Parathyroid adenoma (tissue), 2 donors: ENCODE results near the gene LYSMD2.

Experiments
- H2AFZ ChIP-seq: fragments of 300-600 bp; sonication (generic); one replicate; pipeline ENCODE4 v1.7.0; 2017; ENCODE audit warnings: antibody characterized with exemption, mild to moderate bottlenecking
- H3K27ac ChIP-seq: fragments of 300-600 bp; sonication (generic); one replicate; pipeline ENCODE4 v1.7.0; 2017
- H3K27me3 ChIP-seq: fragments of 300-600 bp; sonication (generic); one replicate; pipeline ENCODE4 v1.7.0; 2017; ENCODE audit warnings: low read length; ENCODE audit not compliant: control insufficient read depth, insufficient read depth
- H3K36me3 ChIP-seq: fragments of 300-600 bp; sonication (generic); one replicate; pipeline ENCODE4 v1.7.0; 2017; ENCODE audit warnings: low read length; ENCODE audit not compliant: control insufficient read depth, insufficient read depth
- H3K4me1 ChIP-seq: fragments of 300-600 bp; sonication (generic); one replicate; pipeline ENCODE4 v1.7.0; 2017; ENCODE audit warnings: control low read depth
- H3K4me2 ChIP-seq: fragments of 300-600 bp; sonication (generic); one replicate; pipeline ENCODE4 v1.7.0; 2017; ENCODE audit warnings: low read length
- H3K4me3 ChIP-seq: fragments of 300-600 bp; sonication (generic); one replicate; pipeline ENCODE4 v1.7.0; 2017; ENCODE audit warnings: low read depth, low read length
- H3K79me2 ChIP-seq: fragments of 300-600 bp; sonication (generic); one replicate; pipeline ENCODE4 v1.7.0; 2017; ENCODE audit warnings: control low read depth
- H3K9ac ChIP-seq: fragments of 300-600 bp; sonication (generic); one replicate; pipeline ENCODE4 v1.7.0; 2017; ENCODE audit warnings: mild to moderate bottlenecking
- H3K9me3 ChIP-seq: fragments of 300-600 bp; sonication (generic); one replicate; pipeline ENCODE4 v1.7.0; 2017; ENCODE audit warnings: low read length; ENCODE audit not compliant: control insufficient read depth
- TF ChIP-seq, protein P1 (sequence below): fragments of 300-600 bp; sonication (generic); IDR thresholded peaks from one replicate; pipeline ENCODE4 v1.7.0; 2017; ENCODE audit warnings: antibody characterized with exemption, mild to moderate bottlenecking
- donor health status: primary hyperparathyroidism.

Gene LYSMD2

DNA sequence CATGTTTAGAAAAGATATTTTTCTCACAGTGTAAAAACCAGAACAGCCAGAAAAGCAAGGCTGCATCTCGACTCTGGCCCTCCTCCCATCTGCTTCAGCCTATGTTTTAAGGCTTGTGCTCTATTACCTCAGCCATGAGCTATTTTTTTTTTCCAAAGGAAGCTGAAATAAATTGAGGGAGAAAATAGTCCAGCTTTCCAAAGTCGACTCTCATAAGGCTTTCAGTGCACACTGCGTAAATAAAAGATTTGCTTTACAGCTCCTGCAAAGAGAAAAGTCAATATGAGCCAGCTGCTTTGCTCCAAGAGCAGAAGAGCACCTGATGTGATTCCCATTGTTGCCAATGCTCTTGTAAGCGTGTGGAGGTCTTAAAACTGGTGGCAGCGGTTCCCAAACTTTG is 29.4 kb downstream of the LYSMD2 start:
- no peak overlapping the region for H3K4me3 ChIP-seq
- no peaks in the 10 kb centered on the region for H3K27me3 ChIP-seq
- no peak overlapping the region for H3K27ac ChIP-seq
- no peaks in the 10 kb centered on the region for H3K79me2 ChIP-seq
- H2AFZ ChIP-seq = no peak overlapping the region
- TF ChIP-seq, protein P1, sequence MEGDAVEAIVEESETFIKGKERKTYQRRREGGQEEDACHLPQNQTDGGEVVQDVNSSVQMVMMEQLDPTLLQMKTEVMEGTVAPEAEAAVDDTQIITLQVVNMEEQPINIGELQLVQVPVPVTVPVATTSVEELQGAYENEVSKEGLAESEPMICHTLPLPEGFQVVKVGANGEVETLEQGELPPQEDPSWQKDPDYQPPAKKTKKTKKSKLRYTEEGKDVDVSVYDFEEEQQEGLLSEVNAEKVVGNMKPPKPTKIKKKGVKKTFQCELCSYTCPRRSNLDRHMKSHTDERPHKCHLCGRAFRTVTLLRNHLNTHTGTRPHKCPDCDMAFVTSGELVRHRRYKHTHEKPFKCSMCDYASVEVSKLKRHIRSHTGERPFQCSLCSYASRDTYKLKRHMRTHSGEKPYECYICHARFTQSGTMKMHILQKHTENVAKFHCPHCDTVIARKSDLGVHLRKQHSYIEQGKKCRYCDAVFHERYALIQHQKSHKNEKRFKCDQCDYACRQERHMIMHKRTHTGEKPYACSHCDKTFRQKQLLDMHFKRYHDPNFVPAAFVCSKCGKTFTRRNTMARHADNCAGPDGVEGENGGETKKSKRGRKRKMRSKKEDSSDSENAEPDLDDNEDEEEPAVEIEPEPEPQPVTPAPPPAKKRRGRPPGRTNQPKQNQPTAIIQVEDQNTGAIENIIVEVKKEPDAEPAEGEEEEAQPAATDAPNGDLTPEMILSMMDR = no peak
- H3K36me3 ChIP-seq = no peaks in the 10 kb centered on the region
- H3K9me3 ChIP-seq = no peaks in the 10 kb centered on the region
- H3K9ac ChIP-seq = no peak overlapping the region
- H3K4me1 ChIP-seq = no peaks in the 10 kb centered on the region
- H3K4me2 ChIP-seq = no peak overlapping the region

DNA sequence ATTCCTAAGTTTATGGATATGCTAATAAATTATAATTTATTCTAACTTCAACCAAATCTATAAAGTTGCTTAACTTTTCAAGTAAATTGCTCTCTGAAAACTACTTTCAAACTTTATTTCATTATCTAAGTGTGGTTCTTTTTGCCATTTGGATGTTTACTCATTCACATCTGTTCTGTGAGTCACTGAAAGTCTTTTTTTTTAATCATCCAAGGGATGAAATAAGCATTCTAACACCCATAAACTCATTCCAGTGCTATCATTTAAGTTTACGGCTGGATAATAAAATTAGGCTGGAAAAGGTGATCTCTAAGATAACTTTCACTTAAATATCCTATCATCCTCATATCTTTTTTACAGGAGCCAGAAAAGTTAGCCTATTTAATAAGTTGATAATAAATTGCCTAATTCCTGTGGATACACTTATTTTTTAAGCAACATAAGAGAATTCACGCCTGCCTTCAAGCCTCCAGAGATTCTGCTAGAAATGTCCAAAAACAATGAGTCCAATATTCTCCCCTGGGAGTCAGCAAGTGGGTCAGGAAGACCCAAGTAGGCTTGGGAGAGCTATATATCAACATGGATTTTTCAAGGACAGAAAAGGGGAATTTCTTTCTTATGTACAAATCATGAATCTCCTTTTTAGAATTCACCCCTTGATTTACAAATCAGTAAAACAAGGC is 30.4 kb downstream of the LYSMD2 start:
- H3K4me2 ChIP-seq = no peak overlapping the region
- no peaks in the 10 kb centered on the region for H3K79me2 ChIP-seq
- H3K36me3 ChIP-seq = no peaks in the 10 kb centered on the region
- H3K4me1 ChIP-seq = no peaks in the 10 kb centered on the region
- H3K9ac ChIP-seq = no peak overlapping the region
- H3K27ac ChIP-seq = no peak overlapping the region
- TF ChIP-seq, protein P1 = no peak
- no peak overlapping the region for H3K4me3 ChIP-seq
- H2AFZ ChIP-seq = no peak overlapping the region
- no peaks in the 10 kb centered on the region for H3K9me3 ChIP-seq
- no peaks in the 10 kb centered on the region for H3K27me3 ChIP-seq

DNA sequence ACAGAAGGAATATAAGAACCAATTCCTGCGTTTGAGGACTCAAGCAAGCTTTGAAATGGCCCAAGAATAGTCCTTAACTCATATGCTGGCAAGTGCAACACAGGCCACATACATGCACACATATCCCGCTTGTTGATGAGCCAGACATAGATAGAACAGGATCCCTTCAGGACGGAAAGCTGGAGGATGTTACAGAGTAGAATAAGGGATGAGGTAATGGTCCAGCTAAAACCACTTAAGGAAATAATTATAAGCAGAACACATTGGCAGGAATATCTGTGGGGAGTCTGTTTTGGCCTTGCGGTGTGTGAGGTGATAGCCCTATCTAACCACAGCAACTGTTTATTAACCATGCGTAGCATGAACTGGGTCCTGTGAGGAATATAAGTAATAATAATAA is 31.2 kb downstream of the LYSMD2 start:
- no peaks in the 10 kb centered on the region for H3K27me3 ChIP-seq

DNA sequence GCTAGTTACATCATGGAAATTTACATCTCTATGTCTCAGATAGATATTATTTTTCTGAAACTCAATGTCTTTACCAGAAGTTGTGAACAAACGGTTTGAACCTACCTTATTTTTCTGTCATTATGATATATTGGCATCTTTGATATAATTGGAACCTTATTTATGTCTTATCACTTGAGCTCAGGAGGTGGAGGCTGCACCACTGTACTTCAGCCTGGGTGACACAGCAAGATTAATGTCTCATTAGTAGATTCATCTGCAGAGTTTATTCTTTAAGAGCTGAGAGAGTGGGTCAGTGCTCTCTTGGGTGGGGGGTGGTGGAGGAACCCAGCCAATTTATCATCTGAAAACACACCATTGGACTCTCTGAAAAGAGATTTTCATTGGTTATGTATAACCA is 34.7 kb downstream of the LYSMD2 start:
- H3K9ac ChIP-seq = no peak overlapping the region
- no peaks in the 10 kb centered on the region for H3K79me2 ChIP-seq
- TF ChIP-seq, protein P1 = no peak
- H3K36me3 ChIP-seq = no peaks in the 10 kb centered on the region
- H3K4me2 ChIP-seq = no peak overlapping the region
- H2AFZ ChIP-seq = no peak overlapping the region
- no peaks in the 10 kb centered on the region for H3K4me1 ChIP-seq
- H3K27me3 ChIP-seq = no peaks in the 10 kb centered on the region
- no peaks in the 10 kb centered on the region for H3K9me3 ChIP-seq
- H3K4me3 ChIP-seq = no peak overlapping the region
- H3K27ac ChIP-seq = no peak overlapping the region

More for the DNA sequence above, 31.2 kb downstream of the LYSMD2 start:
- Histone ChIP-seq H3K4me1 (no peaks in the 10 kb centered on the region), H3K9me3 (no peaks in the 10 kb centered on the region), H3K9ac (no peak overlapping the region), H3K36me3 (no peaks in the 10 kb centered on the region), H2AFZ (no peak overlapping the region), H3K79me2 (no peaks in the 10 kb centered on the region), H3K4me2 (no peak overlapping the region), H3K27ac (no peak overlapping the region), H3K4me3 (no peak overlapping the region)
- TF ChIP-seq, protein P1 = no peak

DNA sequence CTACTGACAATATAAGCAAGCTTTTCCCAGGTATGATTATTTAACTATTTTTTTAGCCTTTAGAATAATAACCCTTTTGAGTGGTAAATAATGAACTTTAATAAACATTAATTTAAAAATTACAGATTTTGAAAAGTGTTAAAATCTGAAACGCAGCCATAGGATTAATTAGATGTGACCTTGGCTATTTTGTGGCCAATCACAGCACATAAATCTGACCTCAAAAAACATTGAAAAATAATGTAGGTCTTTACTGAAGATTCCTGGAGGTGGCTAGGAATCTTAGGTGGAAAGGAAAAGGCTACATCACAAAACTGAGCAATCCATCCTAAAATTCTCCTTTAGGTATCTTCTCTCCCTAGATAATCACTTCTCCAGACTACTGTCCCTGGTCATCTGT is 38.1 kb downstream of the LYSMD2 start:
- H3K4me1 ChIP-seq = no peaks in the 10 kb centered on the region
- H3K27me3 ChIP-seq = no peaks in the 10 kb centered on the region
- no peak overlapping the region for H3K4me2 ChIP-seq
- H3K9me3 ChIP-seq = no peaks in the 10 kb centered on the region
- H3K27ac ChIP-seq = no peak overlapping the region
- no peak overlapping the region for H2AFZ ChIP-seq
- TF ChIP-seq, protein P1 = no peak
- no peaks in the 10 kb centered on the region for H3K79me2 ChIP-seq
- H3K9ac ChIP-seq = no peak overlapping the region
- no peak overlapping the region for H3K4me3 ChIP-seq
- H3K36me3 ChIP-seq = no peaks in the 10 kb centered on the region
